H1 (cell line): ENCODE results near the gene ADAMTS1. TPM values are rescaled to one million over a fixed set of nuclear protein-coding genes. Genes with fewer than 3 reads are reported as not detected.

Experiments
- CTCF ChIA-PET: fragments of 300-600 bp; sonication (Branson Sonifier 250); formaldehyde crosslinking; loops from one replicate; lab custom pipeline; 2021; ENCODE audit not compliant: partially characterized antibody; lab: Charles Lee
- POLR2A ChIA-PET: fragments of 300-600 bp; sonication (Branson Sonifier 250); formaldehyde crosslinking; loops from one replicate; lab custom pipeline; 2021; ENCODE audit warnings: inconsistent platforms; ENCODE audit not compliant: partially characterized antibody; lab: Charles Lee
- DNase-seq, 2 experiments: peaks; one replicate each; pipeline versions ENCODE4 v3.0.0 to v3.0.0-alpha.2; 2010 to 2022; ENCODE audit warnings: low spot score in 2 of 2, low read depth in 1 of 2, mixed read lengths in 1 of 2
- FAIRE-seq: peaks from 2 replicates; lab custom pipeline; 2011; peaks lifted over from hg19 to GRCh38; lab: Jason Lieb, UNC
- H2AFZ ChIP-seq: 2 replicates; pipeline ENCODE4 v1.8.1; 2012; ENCODE audit warnings: low read length, inconsistent platforms
- H2AK5ac ChIP-seq: 2 replicates; pipeline ENCODE4 v1.6.1; 2013; ENCODE audit warnings: low read depth, low read length
- H2BK120ac ChIP-seq: replicated peaks from 2 replicates; pipeline ENCODE3; 2013; ENCODE audit warnings: low read depth, low read length, inconsistent platforms
- H2BK12ac ChIP-seq: 2 replicates; pipeline ENCODE4 v1.6.1; 2013; ENCODE audit warnings: low read depth, low read length
- H2BK15ac ChIP-seq: 2 replicates; pipeline ENCODE4 v1.6.1; 2013; ENCODE audit warnings: low read length
- H2BK20ac ChIP-seq: 2 replicates; pipeline ENCODE4 v1.6.1; 2013; ENCODE audit warnings: low read length
- H2BK5ac ChIP-seq: 2 replicates; pipeline ENCODE4 v1.6.1; 2013; ENCODE audit warnings: low read depth, low read length
- H3K14ac ChIP-seq: 2 replicates; pipeline ENCODE4 v1.6.1; 2013; ENCODE audit warnings: inconsistent platforms; ENCODE audit not compliant: insufficient read length
- H3K18ac ChIP-seq: 2 replicates; pipeline ENCODE4 v1.6.1; 2013; ENCODE audit warnings: low read length; ENCODE audit errors: extremely low read depth
- H3K23ac ChIP-seq: 2 replicates; pipeline ENCODE4 v1.6.1; 2013; ENCODE audit warnings: inconsistent platforms; ENCODE audit not compliant: insufficient read length
- H3K23me2 ChIP-seq: 2 replicates; pipeline ENCODE4 v1.6.1; 2013; ENCODE audit warnings: low read depth, low read length
- H3K27ac ChIP-seq: 2 replicates; pipeline ENCODE4 v1.6.1; 2011; ENCODE audit warnings: low read depth, low read length, inconsistent platforms
- H3K27me3 ChIP-seq, 4 experiments: replicated peaks in 1 of 4; 1 replicate in 1 of 4; 2 replicates in 3 of 4; pipeline versions ENCODE4 v1.6.1 to v1.8.1; 2011 to 2013; ENCODE audit warnings: low read length in 3 of 4, mild to moderate bottlenecking in 3 of 4, inconsistent platforms in 2 of 4, mixed read lengths in 2 of 4, moderate library complexity in 1 of 4; ENCODE audit not compliant: control insufficient read depth in 3 of 4, insufficient read depth in 3 of 4; ENCODE audit errors: extremely low read depth in 1 of 4
- H3K36me3 ChIP-seq, 4 experiments: 2 replicates each; pipeline versions ENCODE4 v1.6.1 to v1.8.1; 2011 to 2013; ENCODE audit warnings: mild to moderate bottlenecking in 4 of 4, low read length in 3 of 4, moderate library complexity in 2 of 4, control low read depth in 1 of 4, inconsistent platforms in 1 of 4; ENCODE audit not compliant: insufficient read depth in 4 of 4, control insufficient read depth in 2 of 4
- H3K4ac ChIP-seq: replicated peaks from 2 replicates; pipeline ENCODE3; 2013; ENCODE audit warnings: low read length, low read depth, mixed read lengths, inconsistent platforms; ENCODE audit not compliant: insufficient read length
- H3K4me1 ChIP-seq, 4 experiments: replicated peaks in 1 of 4; 1 replicate in 1 of 4; 2 replicates in 3 of 4; pipeline versions ENCODE4 v1.6.1 to v1.8.1; 2011 to 2013; ENCODE audit warnings: low read length in 3 of 4, inconsistent platforms in 2 of 4, mixed read lengths in 1 of 4; ENCODE audit not compliant: insufficient read depth in 4 of 4, control insufficient read depth in 3 of 4
- H3K4me2 ChIP-seq, 2 experiments: 2 replicates each; pipeline versions ENCODE4 v1.6.1 to v1.8.1; 2011 to 2013; ENCODE audit warnings: low read depth in 2 of 2, low read length in 2 of 2, control low read depth in 1 of 2, inconsistent platforms in 1 of 2, mild to moderate bottlenecking in 1 of 2; ENCODE audit not compliant: insufficient read depth in 1 of 2
- H3K4me3 ChIP-seq, 4 experiments: fragments of 200-600, 300-600 bp in 1 of 4; sonication (generic), shearing (Covaris generic), sonication (Bioruptor Twin) in 1 of 4; 2 replicates each; pipeline versions ENCODE4 v1.5.1 to v1.8.1; 2011 to 2016; ENCODE audit warnings: low read length in 4 of 4, low read depth in 3 of 4, control low read depth in 2 of 4, inconsistent platforms in 2 of 4, mild to moderate bottlenecking in 2 of 4, mixed read lengths in 1 of 4, moderate library complexity in 1 of 4; ENCODE audit not compliant: insufficient read depth in 2 of 4; ENCODE audit errors: extremely low read depth in 1 of 4
- H3K56ac ChIP-seq: replicated peaks from 2 replicates; pipeline ENCODE3; 2013; ENCODE audit warnings: low read depth, mild to moderate bottlenecking, mixed read lengths, low read length, inconsistent platforms; ENCODE audit not compliant: insufficient read length
- H3K79me1 ChIP-seq: 2 replicates; pipeline ENCODE4 v1.6.1; 2013; ENCODE audit warnings: low read depth, low read length, control low read depth
- H3K79me2 ChIP-seq, 2 experiments: 2 replicates each; pipeline versions ENCODE4 v1.6.1 to v1.8.1; 2012 to 2013; ENCODE audit warnings: low read length in 2 of 2, mild to moderate bottlenecking in 2 of 2, inconsistent platforms in 1 of 2; ENCODE audit not compliant: insufficient read depth in 2 of 2, control insufficient read depth in 1 of 2
- H3K9ac ChIP-seq, 4 experiments: replicated peaks in 1 of 4; 1 replicate in 1 of 4; 2 replicates in 3 of 4; pipeline versions ENCODE4 v1.6.1 to v1.8.1; 2011 to 2013; ENCODE audit warnings: low read depth in 3 of 4, low read length in 3 of 4, control low read depth in 2 of 4, mild to moderate bottlenecking in 2 of 4, moderate library complexity in 2 of 4, inconsistent platforms in 1 of 4; ENCODE audit errors: extremely low read depth in 1 of 4
- H3K9me3 ChIP-seq, 2 experiments: 2 replicates each; pipeline versions ENCODE4 v1.6.1 to v1.8.1; 2012 to 2013; ENCODE audit warnings: mild to moderate bottlenecking in 2 of 2, moderate library complexity in 2 of 2, control low read depth in 1 of 2, inconsistent platforms in 1 of 2, low read depth in 1 of 2, low read length in 1 of 2, mixed read lengths in 1 of 2; ENCODE audit not compliant: insufficient read depth in 2 of 2
- H4K20me1 ChIP-seq, 2 experiments: replicated peaks in 1 of 2; 2 replicates each; pipeline versions ENCODE3 to v1.8.1; 2011 to 2013; ENCODE audit warnings: inconsistent platforms in 2 of 2, low read length in 2 of 2, mild to moderate bottlenecking in 1 of 2; ENCODE audit not compliant: insufficient read depth in 2 of 2, control insufficient read depth in 1 of 2
- H4K5ac ChIP-seq: 2 replicates; pipeline ENCODE4 v1.6.1; 2013; ENCODE audit warnings: low read length, low read depth, mixed read lengths, inconsistent platforms; ENCODE audit not compliant: insufficient read length
- H4K8ac ChIP-seq: 2 replicates; pipeline ENCODE4 v1.8.0; 2013; ENCODE audit warnings: mild to moderate bottlenecking, moderate library complexity, low read length, inconsistent platforms; ENCODE audit not compliant: insufficient read depth; ENCODE audit errors: extremely low read depth
- H4K91ac ChIP-seq: replicated peaks from 2 replicates; pipeline ENCODE3; 2013; ENCODE audit warnings: low read length, mixed read lengths, inconsistent platforms; ENCODE audit not compliant: insufficient read length
- CHD2 ChIP-seq: IDR thresholded peaks from 2 replicates; pipeline ENCODE4 v1.6.1; 2012; ENCODE audit warnings: low read length, improper control_type of control experiment
- CTCF ChIP-seq, 3 experiments: IDR thresholded peaks; 1 replicate in 2 of 3; 2 replicates in 1 of 3; pipeline versions ENCODE4 v1.5.1 to v1.6.1; 2011; ENCODE audit warnings: low read length in 3 of 3, mild to moderate bottlenecking in 3 of 3, inconsistent platforms in 2 of 3, low read depth in 1 of 3, moderate library complexity in 1 of 3; ENCODE audit not compliant: insufficient read depth in 1 of 3; ENCODE audit errors: control extremely low read depth in 1 of 3
- EZH2 ChIP-seq: fragments of 200-600 bp; sonication (generic); IDR thresholded peaks from 2 replicates; pipeline ENCODE4 v1.7.1; 2012; ENCODE audit warnings: low read depth, mild to moderate bottlenecking, moderate library complexity, low read length, inconsistent platforms; ENCODE audit not compliant: severe bottlenecking
- HDAC6 ChIP-seq: IDR thresholded peaks from one replicate; pipeline ENCODE4 v1.7.1; 2012; ENCODE audit warnings: low read depth, mild to moderate bottlenecking, inconsistent platforms, low read length, moderate library complexity
- JUN ChIP-seq: IDR thresholded peaks from 2 replicates; pipeline ENCODE4 v1.6.1; 2011; ENCODE audit warnings: low read depth, mild to moderate bottlenecking, improper control_type of control experiment, low read length
- RAD21 ChIP-seq, 2 experiments: IDR thresholded peaks in 1 of 2; conservative IDR thresholded peaks in 1 of 2; 2 replicates each; pipeline ENCODE4 v1.6.1; 2011; ENCODE audit warnings: low read depth in 2 of 2, low read length in 2 of 2, improper control_type of control experiment in 1 of 2, inconsistent platforms in 1 of 2, mild to moderate bottlenecking in 1 of 2, moderate library complexity in 1 of 2
- WGBS, 2 experiments: shearing (Covaris generic) in 1 of 2; methylation state at CpG; one replicate each; pipeline versions ENCODE4 v1.1.6 to v1.1.7; 2013 to 2015; ENCODE audit warnings: low lambda C conversion rate in 2 of 2, mixed read lengths in 2 of 2, inconsistent platforms in 1 of 2, low coverage in 1 of 2, missing lambda C conversion rate in 1 of 2; ENCODE audit not compliant: insufficient replicate concordance in 2 of 2, insufficient coverage in 1 of 2, insufficient read length in 1 of 2; ENCODE audit errors: extremely low coverage in 1 of 2, missing lambda C conversion rate in 1 of 2; 5-methylcytosine and 5-hydroxymethylcytosine counted together
- polyA plus RNA-seq, 7 experiments: library from polyadenylated mRNA; depleted of rRNA in 3 of 7; stranded (reverse) in 5 of 7; unstranded in 2 of 7; fragments of >200 nt in 5 of 7; fragments of 200-250 nt in 2 of 7; gene quantifications; 1 replicate in 5 of 7; 2 replicates in 1 of 7; 4 replicates in 1 of 7; pipeline versions ENCODE4 v1.2.1 to v1.2.3, GENCODE V29; 2011 to 2013; ENCODE audit warnings: missing spikeins in 2 of 7, mixed read lengths in 2 of 7
- total RNA-seq: library from RNA; stranded (reverse); fragmentation: NEBNext Ultra II Directional; extraction: Animal tissue kit (Norgen Biotek cat#: 25700); gene quantifications from 2 replicates; pipeline ENCODE4 v1.2.1, GENCODE V29; 2021

Gene ADAMTS1
- total and polyA plus RNA-seq, 2 of the 8 experiments (the other 6 are each of a cell fraction or from before 2014, with no cell fraction given): 10.7 to 22.4 TPM

- Histone ChIP-seq H2BK15ac (no peak overlapping the region), H3K27me3 (peaks cover 0 to 16% (median 8%) of the 10 kb centered on the region in 4 experiments; a peak in 4 of 7 replicates), H3K9ac (no peak overlapping the region), H3K4me3 (no peak overlapping the region), H4K91ac (no peak overlapping the region), H2AK5ac (no peak overlapping the region), H2BK12ac (no peak overlapping the region), H2BK20ac (no peak overlapping the region), H3K79me2 (no peaks in the 10 kb centered on the region), H3K4me2 (no peak overlapping the region), H3K56ac (no peak overlapping the region), H3K4me1 (peaks cover 0 to 14% (median 4%) of the 10 kb centered on the region in 4 experiments; a peak in 4 of 7 replicates), H3K23ac (no peak overlapping the region), H2BK5ac (no peak overlapping the region), H3K18ac (no peak overlapping the region), H3K23me2 (peaks cover 11% of the 10 kb centered on the region), H3K4ac (no peak overlapping the region), H2AFZ (no peak overlapping the region), H3K14ac (no peak overlapping the region), H4K8ac (no peak overlapping the region), H2BK120ac (no peak overlapping the region), H3K9me3 (no peaks in the 10 kb centered on the region), H3K27ac (no peak overlapping the region), H3K36me3 (no peaks in the 10 kb centered on the region), H3K79me1 (no peaks in the 10 kb centered on the region), H4K5ac (no peak overlapping the region), H4K20me1 (no peaks in the 10 kb centered on the region)
- DNase-seq: no peak
- WGBS, 2 experiments: 25% methylated on average over 4 of the region's 4 CpGs; no CpG with 5 or more reads in 1 of the 2 experiments
- no peak for FAIRE-seq
- CTCF ChIA-PET: interaction anchor here (1.0 to 2.0 kb wide), 10 partner anchors 9 to 1896 kb away, joined by 3 to 17 read pairs (median 3); no protein-coding TSS in a partner anchor
- POLR2A ChIA-PET: no interaction called here
- TF ChIP-seq RAD21 (IDR thresholded peaks at IDR 0.05 in 1 of 2, conservative IDR thresholded peaks at IDR 0.05 in 1 of 2; ENCODE audit: low read depth in 2 of 2, low read length in 2 of 2) (peak; percentile 70 to 84), JUN (no peak), CTCF (IDR thresholded peaks at IDR 0.05; ENCODE audit: control extremely low read depth in 1 of 3, insufficient read depth in 1 of 3, low read depth in 1 of 3, low read length in 3 of 3) (peak in 2 of 3 experiments; percentile 37 to 42; a peak in 2 of 4 replicates), HDAC6 (no peak), EZH2 (no peak), CHD2 (no peak)
Observed at GRCh38 chr21:26849428-26850115, 4.4 kb upstream of the ADAMTS1 start.
